ENCODE results near the gene TEAD2. TPM values are rescaled to one million over a fixed set of nuclear protein-coding genes. Genes with fewer than 3 reads are reported as not detected.

The TEAD2 gene
- polyA plus RNA-seq, 3 donors, result 86.1 to 89.1 (median 86.1) TPM

- DNase-seq (ENCODE audit: low read depth in 3 of 3, low spot score in 2 of 3), result no peak
Observed at GRCh38 chr19:49295208-49295880, 66.9 kb downstream of the TEAD2 start.

- no peak for DNase-seq (ENCODE audit: low read depth in 3 of 3, low spot score in 2 of 3)
Observed at GRCh38 chr19:49294401-49294800, 67.8 kb downstream of the TEAD2 start.

Other genes starting within 250 kb of the TEAD2 start
- gene LIN7B, start 248.0 kb downstream of the TEAD2 start, polyA plus RNA-seq (ENCODE audit: insufficient read length in 3 of 3), result 1 to 10 TPM; 6.5 to 6.7 (median 6.6) TPM
- gene C19orf73, start 243.3 kb downstream of the TEAD2 start, polyA plus RNA-seq (ENCODE audit: insufficient read length in 3 of 3), result under 1 TPM; 0.39 to 0.80 (median 0.74) TPM
- 1 to 10 TPM; 4.6 to 5.4 (median 4.9) TPM for gene PPFIA3, start 242.9 kb downstream of the TEAD2 start, polyA plus RNA-seq (ENCODE audit: insufficient read length in 3 of 3)
- gene HRC, start 207.0 kb downstream of the TEAD2 start, polyA plus RNA-seq (ENCODE audit: insufficient read length in 3 of 3), result 10 to 100 TPM; 29.8 to 36.1 (median 35.5) TPM
- gene TRPM4, start 204.6 kb downstream of the TEAD2 start, polyA plus RNA-seq (ENCODE audit: insufficient read length in 3 of 3), result 10 to 100 TPM; 19.8 to 25.4 (median 20.0) TPM
- 1 to 10 TPM; 2.4 to 2.6 (median 2.6) TPM for gene SLC6A16, start 37.2 kb downstream of the TEAD2 start, polyA plus RNA-seq (ENCODE audit: insufficient read length in 3 of 3)
- gene CD37, start 27.0 kb downstream of the TEAD2 start, polyA plus RNA-seq (ENCODE audit: insufficient read length in 3 of 3), result 10 to 100 TPM; 32.7 to 37.7 (median 36.9) TPM
- gene DKKL1, start 1.5 kb upstream of the TEAD2 start, polyA plus RNA-seq (ENCODE audit: insufficient read length in 3 of 3), result 1 to 10 TPM; 4.5 to 5.3 (median 4.7) TPM
- under 1 TPM; 0.14 to 0.45 (median 0.18) TPM for gene KASH5, start 25.8 kb upstream of the TEAD2 start, polyA plus RNA-seq (ENCODE audit: insufficient read length in 3 of 3)
- gene PTH2, start 61.0 kb upstream of the TEAD2 start, polyA plus RNA-seq (ENCODE audit: insufficient read length in 3 of 3), result not detected
- gene GFY, start 63.0 kb upstream of the TEAD2 start, polyA plus RNA-seq (ENCODE audit: insufficient read length in 3 of 3), result not detected
- gene SLC17A7, start 79.1 kb upstream of the TEAD2 start, polyA plus RNA-seq (ENCODE audit: insufficient read length in 3 of 3), result under 1 TPM; 0.25 to 0.33 (median 0.31) TPM
- 10 to 100 TPM; 81.1 to 84.9 (median 84.7) TPM for gene PIH1D1, start 89.4 kb upstream of the TEAD2 start, polyA plus RNA-seq (ENCODE audit: insufficient read length in 3 of 3)
- gene ALDH16A1, start 90.8 kb upstream of the TEAD2 start, polyA plus RNA-seq (ENCODE audit: insufficient read length in 3 of 3), result 10 to 100 TPM; 14.5 to 15.0 (median 14.8) TPM
- 1 to 10 TPM; 2.6 to 3.2 (median 2.7) TPM for gene FLT3LG, start 111.8 kb upstream of the TEAD2 start, polyA plus RNA-seq (ENCODE audit: insufficient read length in 3 of 3)
- gene RPL13A, start 125.2 kb upstream of the TEAD2 start, polyA plus RNA-seq (ENCODE audit: insufficient read length in 3 of 3), result 1,000 to 10,000 TPM; 2,089 to 2,580 (median 2,270) TPM
- 1,000 to 10,000 TPM; 2,847 to 3,056 (median 2,982) TPM for gene RPS11, start 134.0 kb upstream of the TEAD2 start, polyA plus RNA-seq (ENCODE audit: insufficient read length in 3 of 3)
- gene FCGRT, start 150.2 kb upstream of the TEAD2 start, polyA plus RNA-seq (ENCODE audit: insufficient read length in 3 of 3), result 100 to 1,000 TPM; 219 to 252 (median 230) TPM
- 10 to 100 TPM; 10.0 to 10.9 (median 10.2) TPM for gene RCN3, start 165.6 kb upstream of the TEAD2 start, polyA plus RNA-seq (ENCODE audit: insufficient read length in 3 of 3)
- 10 to 100 TPM; 61.2 to 69.1 (median 64.3) TPM for gene NOSIP, start 218.1 kb upstream of the TEAD2 start, polyA plus RNA-seq (ENCODE audit: insufficient read length in 3 of 3)
- 1 to 10 TPM; 7.1 to 8.5 (median 7.1) TPM for gene PRRG2, start 218.9 kb upstream of the TEAD2 start, polyA plus RNA-seq (ENCODE audit: insufficient read length in 3 of 3)
- gene PRR12, start 228.8 kb upstream of the TEAD2 start, polyA plus RNA-seq (ENCODE audit: insufficient read length in 3 of 3), result 10 to 100 TPM; 13.6 to 16.3 (median 15.1) TPM